IMR-90 (cell line): ENCODE data around the gene WDR46. TPM values are rescaled to one million over a fixed set of nuclear protein-coding genes. Genes with fewer than 3 reads are reported as not detected.

Experiments
- ATAC-seq: fragments of 200-7000 bp; cut with Tn5 transposase; 2 replicates; pipeline ENCODE4 v1.9.1; 2020; ENCODE audit warnings: low read depth, mild to moderate bottlenecking, moderate library complexity
- BruUV-seq: library from RNA; stranded (reverse); fragments of 400-500 nt; replicated peaks from 2 replicates; lab custom pipeline; 2021; lab: Mats Ljungman, UMichigan
- CTCF ChIA-PET: fragments of 300-600 bp; formaldehyde crosslinking; extraction: SDS; loops from one replicate; lab custom pipeline; 2021; ENCODE audit warnings: antibody characterized with exemption; lab: Yijun Ruan, JAX
- POLR2A ChIA-PET: fragments of 300-600 bp; sonication (Branson Sonifier 250); formaldehyde crosslinking; loops from one replicate; lab custom pipeline; 2022; ENCODE audit warnings: antibody characterized with exemption; ENCODE audit not compliant: unreplicated experiment; lab: Charles Lee
- DNase-seq: peaks from one replicate; pipeline ENCODE4 v3.0.0; 2013
- H2AFZ ChIP-seq: replicated peaks from 2 replicates; pipeline ENCODE3; 2013; ENCODE audit warnings: low read length, mild to moderate bottlenecking; ENCODE audit not compliant: poor library complexity
- H2AK5ac ChIP-seq: 2 replicates; pipeline ENCODE4 v1.6.1; 2013; ENCODE audit warnings: low read depth, low read length, inconsistent platforms
- H2AK9ac ChIP-seq: replicated peaks from 2 replicates; pipeline ENCODE3; 2013; ENCODE audit warnings: mild to moderate bottlenecking, low read depth, low read length, moderate library complexity; ENCODE audit not compliant: poor library complexity
- H2BK120ac ChIP-seq: 2 replicates; pipeline ENCODE4 v1.6.1; 2013; ENCODE audit warnings: low read depth, low read length, inconsistent platforms
- H2BK15ac ChIP-seq: 3 replicates; pipeline ENCODE4 v1.6.1; 2013; ENCODE audit warnings: low read depth, low read length, inconsistent platforms
- H2BK20ac ChIP-seq: 2 replicates; pipeline ENCODE4 v1.6.1; 2013; ENCODE audit warnings: low read depth, mild to moderate bottlenecking, inconsistent platforms, low read length, moderate library complexity
- H2BK5ac ChIP-seq: 2 replicates; pipeline ENCODE4 v1.6.1; 2013; ENCODE audit warnings: mild to moderate bottlenecking, low read depth, low read length, inconsistent platforms; ENCODE audit not compliant: poor library complexity, severe bottlenecking
- H3K14ac ChIP-seq: replicated peaks from 2 replicates; pipeline ENCODE4 v1.6.1; 2013; ENCODE audit warnings: low read depth, low read length, inconsistent platforms
- H3K18ac ChIP-seq: 2 replicates; pipeline ENCODE4 v1.6.1; 2013; ENCODE audit warnings: low read depth, low read length, control low read depth
- H3K23ac ChIP-seq: 2 replicates; pipeline ENCODE4 v1.6.1; 2013; ENCODE audit warnings: low read depth, low read length, inconsistent platforms
- H3K27ac ChIP-seq: 2 replicates; pipeline ENCODE4 v1.5.1; 2013; ENCODE audit warnings: mild to moderate bottlenecking, control low read depth, low read length; ENCODE audit not compliant: insufficient read depth
- H3K27me3 ChIP-seq: 2 replicates; pipeline ENCODE4 v1.6.1; 2013; ENCODE audit warnings: low read length; ENCODE audit not compliant: control insufficient read depth, insufficient read depth
- H3K36me3 ChIP-seq: 2 replicates; pipeline ENCODE4 v1.6.1; 2013; ENCODE audit warnings: low read length, mixed read lengths; ENCODE audit not compliant: control insufficient read depth, insufficient read depth
- H3K4ac ChIP-seq: 2 replicates; pipeline ENCODE4 v1.6.1; 2013; ENCODE audit warnings: low read depth, low read length, inconsistent platforms
- H3K4me1 ChIP-seq: 2 replicates; pipeline ENCODE4 v1.6.1; 2013; ENCODE audit warnings: low read length, mixed read lengths; ENCODE audit not compliant: control insufficient read depth, insufficient read depth
- H3K4me2 ChIP-seq: 2 replicates; pipeline ENCODE4 v1.6.1; 2013; ENCODE audit warnings: low read depth, mild to moderate bottlenecking, control low read depth, low read length, moderate library complexity
- H3K4me3 ChIP-seq: 2 replicates; pipeline ENCODE4 v1.5.1; 2013; ENCODE audit warnings: low read depth, mild to moderate bottlenecking, control low read depth, low read length, moderate library complexity; ENCODE audit not compliant: insufficient read depth
- H3K56ac ChIP-seq: 2 replicates; pipeline ENCODE4 v1.6.1; 2013; ENCODE audit warnings: low read length, inconsistent platforms; ENCODE audit not compliant: insufficient read depth; ENCODE audit errors: extremely low read depth
- H3K79me1 ChIP-seq, 2 experiments: 2 replicates each; pipeline ENCODE4 v1.6.1; 2013; ENCODE audit warnings: low read length in 2 of 2, inconsistent platforms in 1 of 2, low read depth in 1 of 2
- H3K9ac ChIP-seq: 2 replicates; pipeline ENCODE4 v1.6.1; 2013; ENCODE audit warnings: low read depth, low read length, control low read depth
- H3K9me1 ChIP-seq: 2 replicates; pipeline ENCODE4 v1.6.1; 2013; ENCODE audit warnings: low read length, inconsistent platforms; ENCODE audit not compliant: insufficient read depth
- H3K9me3 ChIP-seq: 2 replicates; pipeline ENCODE4 v1.6.1; 2013; ENCODE audit warnings: low read length; ENCODE audit not compliant: control insufficient read depth, insufficient read depth
- H4K20me1 ChIP-seq: 2 replicates; pipeline ENCODE4 v1.6.1; 2013; ENCODE audit warnings: low read length, inconsistent platforms; ENCODE audit not compliant: insufficient read depth
- H4K5ac ChIP-seq: 2 replicates; pipeline ENCODE4 v1.6.1; 2013; ENCODE audit warnings: mild to moderate bottlenecking, low read depth, low read length, control low read depth
- H4K8ac ChIP-seq, 2 experiments: 2 replicates each; pipeline ENCODE4 v1.6.1; 2013; ENCODE audit warnings: low read depth in 2 of 2, low read length in 2 of 2, control low read depth in 1 of 2, inconsistent platforms in 1 of 2
- H4K91ac ChIP-seq: 2 replicates; pipeline ENCODE4 v1.6.1; 2013; ENCODE audit warnings: low read depth, low read length, inconsistent platforms; ENCODE audit not compliant: insufficient read depth
- BHLHE40 ChIP-seq: fragments of 150-350 bp; IDR thresholded peaks from 2 replicates; pipeline ENCODE4 v1.6.1; 2016; ENCODE audit warnings: mild to moderate bottlenecking, low read depth, low read length
- CEBPB ChIP-seq: IDR thresholded peaks from 2 replicates; pipeline ENCODE4 v1.6.1; 2012; ENCODE audit warnings: low read depth, low read length, improper control_type of control experiment
- ELK1 ChIP-seq: fragments of 150-350 bp; IDR thresholded peaks from 2 replicates; pipeline ENCODE4 v1.6.1; 2016; ENCODE audit warnings: low read depth, mild to moderate bottlenecking, low read length, moderate library complexity, borderline replicate concordance
- FOS ChIP-seq: fragments of 150-350 bp; IDR thresholded peaks from 2 replicates; pipeline ENCODE4 v1.6.1; 2016; ENCODE audit warnings: low read depth, low read length
- MAFK ChIP-seq: IDR thresholded peaks from 2 replicates; pipeline ENCODE4 v1.6.1; 2012; ENCODE audit warnings: low read depth, low read length, improper control_type of control experiment
- MXI1 ChIP-seq: IDR thresholded peaks from 2 replicates; pipeline ENCODE4 v1.6.1; 2012; ENCODE audit warnings: low read depth, mild to moderate bottlenecking, low read length, moderate library complexity, borderline replicate concordance
- RAD21 ChIP-seq: IDR thresholded peaks from 2 replicates; pipeline ENCODE4 v1.6.1; 2012; ENCODE audit warnings: low read length, improper control_type of control experiment
- RCOR1 ChIP-seq: IDR thresholded peaks from 2 replicates; pipeline ENCODE4 v1.6.1; 2012; ENCODE audit warnings: mild to moderate bottlenecking, low read length, improper control_type of control experiment; ENCODE audit not compliant: insufficient replicate concordance
- SMC3 ChIP-seq: fragments of 150-350 bp; IDR thresholded peaks from 2 replicates; pipeline ENCODE4 v1.6.1; 2016; ENCODE audit warnings: low read depth, mild to moderate bottlenecking, antibody characterized with exemption, low read length, moderate library complexity
- USF2 ChIP-seq: fragments of 150-350 bp; IDR thresholded peaks from 2 replicates; pipeline ENCODE4 v1.6.1; 2017; ENCODE audit warnings: mild to moderate bottlenecking, antibody characterized with exemption, low read length, low read depth
- WGBS, 2 experiments: methylation state at CpG; one replicate each; pipeline versions ENCODE4 v1.1.5 to v1.1.7; 2013; ENCODE audit warnings: missing lambda C conversion rate in 2 of 2; ENCODE audit not compliant: insufficient read length in 1 of 2; ENCODE audit errors: extremely low coverage in 2 of 2; 5-methylcytosine and 5-hydroxymethylcytosine counted together
- dilution Hi-C: fragments of 300-500 bp; cut with HindIII; formaldehyde crosslinking; loops from one replicate; pipeline ENCODE4 v1.14.3; 2018; ENCODE audit warnings: low sequenced_read_pairs; ENCODE audit not compliant: unreplicated experiment
- in situ Hi-C: fragments of 300-500 bp; cut with MboI; formaldehyde crosslinking; loops from 3 replicates; pipeline ENCODE4 v1.14.3; 2019; ENCODE audit warnings: low sequenced_read_pairs, inconsistent platforms, mixed read lengths
- intact Hi-C: fragments of 100-400 bp; cut with micrococcal nuclease; formaldehyde crosslinking; loops from 2 replicates; pipeline ENCODE4 v1.10.0; 2022
- polyA plus RNA-seq, 3 experiments: library from polyadenylated mRNA; depleted of rRNA; stranded (reverse); fragments of >200 nt; gene quantifications; 2 replicates each; pipeline ENCODE4 v1.2.3, GENCODE V29; 2012; ENCODE audit warnings: low replicate concordance in 1 of 3
- total RNA-seq: library from RNA; depleted of rRNA; stranded (reverse); fragments of >200 nt; gene quantifications from 2 replicates; pipeline ENCODE4 v1.2.3, GENCODE V29; 2012

WDR46 gene
- total and polyA plus RNA-seq, 2 of the 4 experiments (the other 2 are of a cell fraction) = 73.8 to 81.6 TPM

GRCh38 chr6:33241968-33242367, 47.1 kb downstream of the WDR46 start:
- Histone ChIP-seq H3K36me3 (no peaks in the 10 kb centered on the region), H2AK9ac (no peak overlapping the region), H3K23ac (no peak overlapping the region), H2AFZ (no peak overlapping the region), H2AK5ac (no peak overlapping the region), H3K4me2 (no peak overlapping the region), H3K18ac (no peak overlapping the region), H2BK15ac (no peak overlapping the region), H3K27me3 (peaks cover 29% of the 10 kb centered on the region), H3K27ac (no peak overlapping the region), H3K56ac (no peak overlapping the region), H3K9me3 (no peaks in the 10 kb centered on the region), H3K79me1 (no peaks in the 10 kb centered on the region), H2BK120ac (no peak overlapping the region), H3K14ac (no peak overlapping the region), H4K20me1 (no peaks in the 10 kb centered on the region), H3K4me3 (no peak overlapping the region), H4K5ac (no peak overlapping the region), H2BK20ac (no peak overlapping the region), H4K8ac (no peak overlapping the region), H4K91ac (no peak overlapping the region), H3K4ac (no peak overlapping the region), H3K9ac (no peak overlapping the region), H2BK5ac (no peak overlapping the region), H3K9me1 (no peaks in the 10 kb centered on the region), H3K4me1 (no peaks in the 10 kb centered on the region)
- ChIA-PET CTCF (no interaction called here), POLR2A (no interaction called here)
- no CpG with 5 or more reads among the region's 3 CpGs for WGBS, 2 experiments
- intact Hi-C loops = no loop called here
- no TSS peak for BruUV-seq
- DNase-seq = no peak
- ATAC-seq = no peak
- dilution Hi-C loops = no loop called here
- in situ Hi-C loops = loop anchor here (10.0 kb wide), 1 partner anchor 117 kb away; no protein-coding TSS in a partner anchor
- TF ChIP-seq USF2 = no peak
- TF ChIP-seq CEBPB = no peak
- TF ChIP-seq BHLHE40 = no peak
- no peak for TF ChIP-seq FOS
- no peak for TF ChIP-seq RAD21
- TF ChIP-seq ELK1 = no peak
- no peak for TF ChIP-seq RCOR1
- no peak for TF ChIP-seq MXI1
- no peak for TF ChIP-seq SMC3
- no peak for TF ChIP-seq MAFK
